GM12878 (cell line): ENCODE measurements around the gene ZSCAN23.

Experiments used
- BRCA1 ChIP-seq: IDR thresholded peaks from 2 replicates; pipeline ENCODE4 v1.6.1; 2011; ENCODE audit warnings: low read depth, low read length, improper control_type of control experiment
- CTCF ChIP-seq, 3 experiments: IDR thresholded peaks in 2 of 3; conservative IDR thresholded peaks in 1 of 3; 2 replicates each; pipeline ENCODE4 v1.5.1; 2011; ENCODE audit warnings: low read depth in 3 of 3, low read length in 3 of 3, mild to moderate bottlenecking in 3 of 3, control low read depth in 2 of 3, moderate library complexity in 2 of 3, inconsistent platforms in 1 of 3, mixed read lengths in 1 of 3; ENCODE audit not compliant: control insufficient read depth in 2 of 3, insufficient read depth in 1 of 3; ENCODE audit errors: extremely low read depth in 1 of 3
- ELK1 ChIP-seq: IDR thresholded peaks from 2 replicates; pipeline ENCODE4 v1.6.1; 2012; ENCODE audit warnings: low read depth, low read length, improper control_type of control experiment
- MLLT1 ChIP-seq: fragments of 450-650 bp; IDR thresholded peaks from 2 replicates; pipeline ENCODE4 v1.6.1; 2016; ENCODE audit warnings: mild to moderate bottlenecking
- MXI1 ChIP-seq: fragments of 150-350 bp; IDR thresholded peaks from 2 replicates; pipeline ENCODE4 v1.6.1; 2011; ENCODE audit warnings: low read depth, mild to moderate bottlenecking, inconsistent platforms, low read length, improper control_type of control experiment
- NFYA ChIP-seq: IDR thresholded peaks from 2 replicates; pipeline ENCODE4 v1.6.1; 2011; ENCODE audit warnings: low read depth, mild to moderate bottlenecking, low read length, improper control_type of control experiment, borderline replicate concordance
- POLR2AphosphoS5 ChIP-seq: IDR thresholded peaks from 2 replicates; pipeline ENCODE4 v1.6.1; 2011; ENCODE audit warnings: mild to moderate bottlenecking, low read length, inconsistent platforms
- RELA ChIP-seq: fragments of 450-650 bp; IDR thresholded peaks from 2 replicates; pipeline ENCODE4 v1.8.0; 2014; ENCODE audit warnings: borderline replicate concordance; ENCODE audit not compliant: partially characterized antibody
- SIN3A ChIP-seq: IDR thresholded peaks from 2 replicates; pipeline ENCODE4 v1.6.1; 2012; ENCODE audit warnings: low read depth, low read length, improper control_type of control experiment
- SMC3 ChIP-seq: IDR thresholded peaks from 2 replicates; pipeline ENCODE4 v1.6.1; 2011; ENCODE audit warnings: low read length, improper control_type of control experiment, borderline replicate concordance
- SUPT20H ChIP-seq: IDR thresholded peaks from 2 replicates; pipeline ENCODE4 v1.6.1; 2011; ENCODE audit warnings: low read depth, mild to moderate bottlenecking, low read length, moderate library complexity, borderline replicate concordance; ENCODE audit not compliant: control insufficient read depth
- SUZ12 ChIP-seq: fragments of 200-600 bp; sonication (generic); IDR thresholded peaks from one replicate; pipeline ENCODE4 v1.6.1; 2018; ENCODE audit warnings: antibody characterized with exemption, mild to moderate bottlenecking; ENCODE audit not compliant: unreplicated experiment
- YY1 ChIP-seq: IDR thresholded peaks from 2 replicates; pipeline ENCODE4 v1.6.1; 2011; ENCODE audit warnings: low read depth, mild to moderate bottlenecking, low read length

GRCh38 chr6:28490205-28490890 lies 47.1 kb upstream of the ZSCAN23 start:
- TF ChIP-seq ELK1, result no peak
- TF ChIP-seq MLLT1, result no peak
- TF ChIP-seq POLR2AphosphoS5, result no peak
- no peak for TF ChIP-seq CTCF (IDR thresholded peaks at IDR 0.05 in 2 of 3, conservative IDR thresholded peaks at IDR 0.05 in 1 of 3; ENCODE audit: control insufficient read depth in 2 of 3, extremely low read depth in 1 of 3, insufficient read depth in 1 of 3, low read depth in 3 of 3, low read length in 3 of 3)
- no peak for TF ChIP-seq MXI1
- TF ChIP-seq BRCA1, result no peak
- no peak for TF ChIP-seq SUZ12
- no peak for TF ChIP-seq NFYA
- TF ChIP-seq SUPT20H, result no peak
- TF ChIP-seq YY1, result no peak
- no peak for TF ChIP-seq SMC3
- no peak for TF ChIP-seq SIN3A
- no peak for TF ChIP-seq RELA
